Measurements from ENCODE around the gene CELSR1. TPM values are rescaled to one million over a fixed set of nuclear protein-coding genes. Genes with fewer than 3 reads are reported as not detected.
"Not testable (repeated sequence)": the region's sequence is repeated elsewhere in the genome, so short reads cannot be mapped to it uniquely, and the experiment has no call there.

Gene CELSR1
- polyA plus RNA-seq, 1 experiment, result 0.14 TPM

- CTCF ChIA-PET, result no interaction called here
- POLR2A ChIA-PET, result no interaction called here
Measured at GRCh38 chr22:46399251-46400024, 138.0 kb downstream of the CELSR1 start.

DNA sequence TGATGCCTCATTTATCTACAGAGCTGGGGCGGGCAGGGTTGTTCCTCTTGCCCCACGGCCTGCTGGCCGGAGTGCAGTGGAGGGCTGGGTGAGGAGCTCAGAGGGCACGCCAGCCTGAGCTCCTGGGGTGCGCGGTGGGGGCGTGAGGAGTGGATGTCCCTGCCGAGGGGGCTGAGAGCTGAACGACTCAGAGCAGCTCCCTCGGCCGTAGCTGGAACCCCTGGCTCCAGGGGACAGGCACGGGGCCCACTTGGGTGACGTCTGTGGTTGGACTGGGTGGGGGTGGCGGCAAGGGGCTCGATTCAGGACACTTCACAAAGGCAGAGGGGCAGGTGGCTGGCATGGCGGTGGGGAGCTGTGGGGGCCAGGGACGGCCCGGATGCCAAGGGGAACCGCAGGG is 139.5 kb downstream of the CELSR1 start:
- POLR2A ChIA-PET, result no interaction called here
- Histone ChIP-seq H3K27me3 (ENCODE audit: control insufficient read depth, insufficient read depth, low read length) (peaks cover 26% of the 10 kb centered on the region), H3K4me3 (ENCODE audit: low read depth, low read length) (no peak overlapping the region), H3K9me3 (ENCODE audit: control insufficient read depth, insufficient read depth, low read length) (no peaks in the 10 kb centered on the region), H3K27ac (ENCODE audit: low read depth, low read length) (no peak overlapping the region)
- TF ChIP-seq, protein P1, sequence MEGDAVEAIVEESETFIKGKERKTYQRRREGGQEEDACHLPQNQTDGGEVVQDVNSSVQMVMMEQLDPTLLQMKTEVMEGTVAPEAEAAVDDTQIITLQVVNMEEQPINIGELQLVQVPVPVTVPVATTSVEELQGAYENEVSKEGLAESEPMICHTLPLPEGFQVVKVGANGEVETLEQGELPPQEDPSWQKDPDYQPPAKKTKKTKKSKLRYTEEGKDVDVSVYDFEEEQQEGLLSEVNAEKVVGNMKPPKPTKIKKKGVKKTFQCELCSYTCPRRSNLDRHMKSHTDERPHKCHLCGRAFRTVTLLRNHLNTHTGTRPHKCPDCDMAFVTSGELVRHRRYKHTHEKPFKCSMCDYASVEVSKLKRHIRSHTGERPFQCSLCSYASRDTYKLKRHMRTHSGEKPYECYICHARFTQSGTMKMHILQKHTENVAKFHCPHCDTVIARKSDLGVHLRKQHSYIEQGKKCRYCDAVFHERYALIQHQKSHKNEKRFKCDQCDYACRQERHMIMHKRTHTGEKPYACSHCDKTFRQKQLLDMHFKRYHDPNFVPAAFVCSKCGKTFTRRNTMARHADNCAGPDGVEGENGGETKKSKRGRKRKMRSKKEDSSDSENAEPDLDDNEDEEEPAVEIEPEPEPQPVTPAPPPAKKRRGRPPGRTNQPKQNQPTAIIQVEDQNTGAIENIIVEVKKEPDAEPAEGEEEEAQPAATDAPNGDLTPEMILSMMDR (IDR thresholded peaks at IDR 0.05; ENCODE audit: low read depth, low read length), result no peak
- DNase-seq (ENCODE audit: low read depth, low spot score), result no peak
- CTCF ChIA-PET, result no interaction called here

More at GRCh38 chr22:46399251-46400024, 138.0 kb downstream of the CELSR1 start:
- Histone ChIP-seq H3K4me3 (ENCODE audit: low read depth, low read length) (no peak overlapping the region), H3K27ac (ENCODE audit: low read depth, low read length) (no peak overlapping the region), H3K27me3 (ENCODE audit: control insufficient read depth, insufficient read depth, low read length) (peaks cover 26% of the 10 kb centered on the region), H3K9me3 (ENCODE audit: control insufficient read depth, insufficient read depth, low read length) (no peaks in the 10 kb centered on the region)
- TF ChIP-seq, protein P1 (IDR thresholded peaks at IDR 0.05; ENCODE audit: low read depth, low read length), result no peak
- no peak for DNase-seq (ENCODE audit: low read depth, low spot score)

DNA sequence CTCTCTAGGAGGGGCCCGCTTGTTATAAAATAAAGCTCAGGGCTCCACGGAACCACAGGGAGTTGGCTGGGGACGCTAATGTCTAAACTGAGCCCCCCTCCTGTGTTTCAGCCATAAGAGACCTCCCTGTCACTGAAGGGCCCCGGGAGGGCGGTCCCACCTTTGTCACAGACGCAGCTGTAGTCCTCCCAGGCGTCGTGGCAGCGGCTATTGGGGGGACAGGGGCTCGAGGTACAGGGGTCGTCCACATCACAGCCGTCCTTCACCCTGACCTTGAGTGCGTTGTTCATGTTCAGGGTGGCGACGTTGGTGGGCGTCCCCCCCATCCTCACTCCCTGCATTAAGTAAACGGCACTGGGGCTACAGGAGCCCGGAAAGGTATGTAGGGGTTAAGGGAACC is 139.9 kb downstream of the CELSR1 start:
- Histone ChIP-seq H3K27me3 (ENCODE audit: control insufficient read depth, insufficient read depth, low read length) (peaks cover 26% of the 10 kb centered on the region), H3K9me3 (ENCODE audit: control insufficient read depth, insufficient read depth, low read length) (no peaks in the 10 kb centered on the region), H3K27ac (ENCODE audit: low read depth, low read length) (no peak overlapping the region), H3K4me3 (ENCODE audit: low read depth, low read length) (no peak overlapping the region)
- TF ChIP-seq, protein P1 (IDR thresholded peaks at IDR 0.05; ENCODE audit: low read depth, low read length), result no peak
- no peak for DNase-seq (ENCODE audit: low read depth, low spot score)
- CTCF ChIA-PET, result no interaction called here
- POLR2A ChIA-PET, result no interaction called here

- H3K27ac ChIP-seq (ENCODE audit: low read depth, low read length); DNase-seq (ENCODE audit: low read depth, low spot score); H3K9me3 ChIP-seq (ENCODE audit: control insufficient read depth, insufficient read depth, low read length); CTCF ChIA-PET; H3K4me3 ChIP-seq (ENCODE audit: low read depth, low read length): not testable (repeated sequence)
- peaks cover 25% of the 10 kb centered on the region for H3K27me3 ChIP-seq (ENCODE audit: control insufficient read depth, insufficient read depth, low read length)
- POLR2A ChIA-PET, result interaction anchor here (0.6 kb wide), 1 partner anchor 82 kb away, joined by 4 read pairs; no protein-coding TSS in a partner anchor
Measured at GRCh38 chr22:46397049-46397448, 140.4 kb downstream of the CELSR1 start.

DNA sequence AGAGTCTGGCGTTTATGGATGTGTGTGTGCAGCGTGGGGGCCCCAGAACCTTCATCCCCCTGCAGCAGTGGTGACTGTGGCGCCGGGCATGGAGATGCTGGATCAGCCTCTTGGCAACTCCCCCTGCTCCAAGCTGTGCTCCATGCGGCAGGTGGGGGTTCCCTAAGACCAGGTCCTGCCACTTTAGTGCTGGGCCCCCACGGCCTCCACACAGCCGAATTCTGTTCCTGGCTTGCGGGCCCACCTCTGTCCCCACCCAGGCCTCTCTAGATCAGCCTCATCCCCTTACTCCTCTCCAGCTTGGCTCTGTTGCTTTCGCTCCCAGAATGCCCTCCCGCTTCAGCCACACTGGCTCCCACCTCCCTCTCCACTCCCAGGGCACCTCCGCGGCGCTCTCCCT is 142.3 kb downstream of the CELSR1 start:
- Histone ChIP-seq H3K4me3 (ENCODE audit: low read depth, low read length) (no peak overlapping the region), H3K9me3 (ENCODE audit: control insufficient read depth, insufficient read depth, low read length) (no peaks in the 10 kb centered on the region; the same call in 1 of the 2 replicates), H3K27me3 (ENCODE audit: control insufficient read depth, insufficient read depth, low read length) (peaks cover 15% of the 10 kb centered on the region), H3K27ac (ENCODE audit: low read depth, low read length) (no peak overlapping the region)
- POLR2A ChIA-PET, result no interaction called here
- TF ChIP-seq, protein P1 (IDR thresholded peaks at IDR 0.05; ENCODE audit: low read depth, low read length), result no peak
- CTCF ChIA-PET, result no interaction called here
- no peak for DNase-seq (ENCODE audit: low read depth, low spot score)

Measured in AG04450 (cell line).